Stimulated activated CD4-positive, alpha-beta T cell treated with anti-CD3 and anti-CD28 coated beads, Interleukin-2, amount 100 ng/mL, for 48 hours (primary cell): ENCODE results near the gene CPLX1.

Experiments
- DNase-seq, 2 donors: peaks; one replicate each; pipeline ENCODE4 v3.0.0-alpha.2; 2020

Gene CPLX1

GRCh38 chr4:825971-826330 is at the start of gene CPLX1:
Gene CPLX1 (minus strand): TSS chr4:826129. CDS start chr4:824522, 1,607 bp downstream.
- DNase-seq = no peak

DNA sequence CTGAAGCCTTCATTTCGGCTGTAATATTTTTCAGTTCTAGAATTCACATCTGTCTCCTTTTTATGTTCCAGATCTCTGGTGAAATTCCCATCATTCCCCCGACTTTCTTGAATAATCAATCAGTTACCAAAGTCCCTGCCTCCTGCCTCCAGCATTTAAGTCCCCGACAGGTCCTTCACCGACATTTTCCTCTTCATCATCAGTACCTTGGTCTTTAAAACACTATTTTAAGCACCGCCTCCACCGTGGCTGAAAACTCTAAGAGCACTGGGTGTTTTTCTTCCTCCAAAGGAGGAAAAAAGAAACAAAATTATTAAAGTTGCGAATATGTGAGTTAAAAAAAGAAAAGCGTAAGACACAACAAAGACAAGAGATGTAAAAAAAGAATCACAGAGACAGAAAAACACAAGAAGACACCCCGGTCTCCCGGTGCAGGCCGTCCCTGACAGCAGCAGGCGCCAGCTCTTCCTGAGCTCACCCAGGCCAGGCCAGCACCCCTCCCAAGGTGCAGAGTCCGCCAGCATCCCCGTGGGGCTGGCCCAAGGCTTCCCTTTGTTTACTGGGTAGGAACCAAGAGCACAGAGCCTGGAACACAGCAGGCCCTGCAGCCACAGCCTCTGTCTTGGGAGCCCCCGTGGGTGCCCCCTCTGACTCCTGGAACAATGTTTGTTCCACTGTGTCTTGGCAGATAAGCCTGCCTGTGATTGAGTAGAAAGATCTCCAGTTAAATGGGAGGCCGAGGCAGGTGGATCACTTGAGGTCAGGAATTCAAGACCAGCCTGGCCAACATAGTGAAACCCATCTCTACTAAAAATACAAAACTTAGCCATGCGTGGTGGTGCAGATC is 49.3 kb upstream of the CPLX1 start:
- DNase-seq = no peak

- DNase-seq = no peak
Observed at GRCh38 chr4:874056-874455, 48.1 kb upstream of the CPLX1 start.

DNA sequence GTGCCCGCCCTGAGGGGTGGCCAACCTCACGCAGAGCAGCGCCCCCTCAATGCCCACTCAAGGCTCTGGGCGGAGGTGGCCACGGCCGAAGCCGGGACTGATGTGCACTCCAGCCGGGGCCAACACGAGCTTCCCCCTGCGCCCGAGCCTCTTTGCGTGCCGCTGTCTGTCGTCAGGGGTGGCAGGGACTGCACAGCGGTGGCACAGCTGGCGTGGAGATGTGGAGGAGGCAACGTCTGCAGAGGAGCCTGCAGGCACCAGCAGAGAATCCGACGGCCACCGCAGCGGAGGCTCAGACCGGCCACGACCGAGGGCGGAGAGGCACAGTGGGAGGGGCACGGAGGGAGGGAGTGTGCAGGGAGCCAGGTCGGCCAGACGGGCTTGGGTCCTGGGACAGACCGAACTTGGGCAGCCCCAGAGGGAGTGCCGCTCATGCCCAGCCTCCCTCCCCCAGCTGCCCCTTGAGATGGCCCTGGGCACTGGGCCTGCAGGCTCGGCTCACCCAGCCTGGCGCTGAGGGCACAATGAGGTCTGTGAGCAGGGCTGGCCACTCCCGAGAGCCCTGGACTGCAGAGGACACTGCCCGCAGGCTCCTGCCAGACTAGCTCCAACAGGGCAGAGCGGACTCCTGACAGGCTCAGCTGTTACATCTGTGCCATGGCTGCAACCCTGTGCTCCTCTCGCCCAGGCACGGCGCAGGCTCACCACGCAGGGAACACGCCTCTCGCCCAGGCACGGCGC is 46.5 kb upstream of the CPLX1 start:
- no peak for DNase-seq

- no peak for DNase-seq
Observed at GRCh38 chr4:871484-871883, 45.6 kb upstream of the CPLX1 start.

GRCh38 chr4:870951-871350 is 45.0 kb upstream of the CPLX1 start:
- no peak for DNase-seq

DNA sequence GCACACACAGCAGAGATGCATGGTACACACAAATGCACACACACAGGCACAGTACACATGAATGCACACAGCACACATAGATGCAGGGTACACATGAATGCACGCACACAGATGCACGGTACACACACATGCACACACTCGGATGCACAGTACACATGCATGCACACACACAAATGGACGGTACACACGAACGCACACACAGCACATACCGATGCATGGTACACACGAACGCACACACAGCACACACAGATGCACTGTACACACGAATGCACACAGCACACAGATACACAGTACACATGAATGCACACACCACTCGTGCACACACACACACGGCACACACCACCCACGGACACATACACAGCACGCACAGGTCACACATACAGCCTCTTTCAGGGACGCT is 43.8 kb upstream of the CPLX1 start:
- DNase-seq = no peak

GRCh38 chr4:868421-868820 is 42.5 kb upstream of the CPLX1 start:
- no peak for DNase-seq

- no peak for DNase-seq
Observed at GRCh38 chr4:867526-868250, 41.8 kb upstream of the CPLX1 start.

- peak in 1 of 2 donors; percentile 16 for DNase-seq
Observed at GRCh38 chr4:866761-867390, 40.9 kb upstream of the CPLX1 start.

- DNase-seq = no peak
Observed at GRCh38 chr4:866068-866760, 40.3 kb upstream of the CPLX1 start.

- no peak for DNase-seq
Observed at GRCh38 chr4:865572-865971, 39.6 kb upstream of the CPLX1 start.

- DNase-seq = no peak
Observed at GRCh38 chr4:865121-865465, 39.2 kb upstream of the CPLX1 start.

GRCh38 chr4:864456-865120 is 38.7 kb upstream of the CPLX1 start:
- DNase-seq = no peak

GRCh38 chr4:860561-860960 is 34.6 kb upstream of the CPLX1 start:
- no peak for DNase-seq

- no peak for DNase-seq
Observed at GRCh38 chr4:859496-859895, 33.6 kb upstream of the CPLX1 start.

DNA sequence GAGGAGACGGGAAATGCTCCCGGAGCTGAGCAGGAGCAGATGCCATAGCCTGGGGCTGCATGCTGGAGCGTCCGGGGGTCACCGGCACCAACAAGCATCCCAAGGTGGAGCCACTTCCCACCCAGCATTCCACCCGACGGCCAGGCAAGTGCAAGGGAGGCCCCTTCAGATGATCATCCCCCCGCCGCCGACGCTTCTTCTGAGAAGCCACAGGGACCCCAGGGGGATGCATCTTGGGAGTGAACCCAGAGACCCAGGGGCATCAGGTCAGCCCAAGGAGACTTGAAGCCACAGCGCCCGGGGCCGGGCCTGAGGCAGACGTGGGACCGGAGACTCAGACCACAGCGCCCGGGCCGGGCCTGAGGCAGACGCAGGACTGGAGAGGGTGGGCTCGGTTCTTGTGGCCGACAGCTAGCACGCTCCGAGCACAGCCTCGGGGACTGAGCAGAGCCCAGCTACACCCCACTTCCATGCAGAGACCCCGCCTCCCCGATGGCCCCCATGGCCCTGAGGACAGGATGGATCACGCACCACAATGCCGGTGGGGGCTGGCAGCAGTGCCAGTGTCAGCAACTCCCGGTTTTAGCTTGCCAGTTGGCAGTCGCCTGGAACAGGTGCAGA is 33.0 kb upstream of the CPLX1 start:
- no peak for DNase-seq

DNA sequence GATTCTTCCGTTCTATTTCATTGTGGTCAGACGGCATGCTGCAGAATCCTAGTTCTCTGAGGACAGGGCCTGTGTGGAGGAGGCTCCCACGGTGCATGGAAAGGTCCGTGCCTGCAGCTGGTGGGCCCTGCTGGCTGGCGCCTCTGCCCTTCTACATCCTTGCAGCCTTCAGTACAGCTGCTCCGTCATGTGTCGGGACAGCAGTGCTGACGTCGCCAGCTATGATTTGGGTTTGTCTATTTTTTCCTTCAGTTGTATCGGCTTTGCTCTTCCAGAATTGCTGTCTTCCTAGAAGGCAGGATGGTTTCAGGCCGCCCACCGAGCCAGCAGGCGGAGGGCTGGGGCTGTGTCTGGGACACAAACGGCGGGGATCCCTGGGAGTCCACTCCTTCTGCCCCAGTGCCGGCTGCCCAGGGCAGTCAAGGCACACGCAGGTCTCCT is 32.1 kb upstream of the CPLX1 start:
- DNase-seq = no peak

- DNase-seq = no peak
Observed at GRCh38 chr4:857461-857860, 31.5 kb upstream of the CPLX1 start.

DNA sequence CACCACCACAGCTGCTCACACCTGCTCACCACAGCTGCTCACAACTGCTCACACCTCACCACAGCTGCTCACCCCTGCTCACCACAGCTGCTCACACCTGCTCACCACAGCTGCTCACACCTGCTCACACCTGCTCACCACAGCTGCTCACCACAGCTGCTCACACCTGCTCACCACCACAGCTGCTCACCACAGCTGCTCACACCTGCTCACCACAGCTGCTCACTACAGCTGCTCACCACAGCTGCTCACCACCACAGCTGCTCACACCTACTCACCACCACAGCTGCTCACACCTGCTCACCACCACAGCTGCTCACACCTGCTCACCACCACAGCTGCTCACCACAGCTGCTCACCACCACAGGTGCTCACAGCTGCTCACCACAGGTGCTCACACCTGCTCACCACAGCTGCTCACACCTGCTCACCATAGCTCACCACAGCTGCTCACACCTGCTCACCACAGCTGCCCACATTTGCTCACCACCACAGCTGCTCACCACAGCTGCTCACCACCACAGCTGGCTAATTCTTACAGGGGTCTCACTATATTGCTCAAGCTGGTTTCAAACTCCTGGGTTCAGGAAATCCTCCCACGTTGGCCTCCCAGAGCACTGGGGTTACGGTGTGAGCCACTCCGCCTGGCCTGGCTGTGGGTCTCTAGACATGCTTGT is 30.4 kb upstream of the CPLX1 start:
- DNase-seq = no peak

DNA sequence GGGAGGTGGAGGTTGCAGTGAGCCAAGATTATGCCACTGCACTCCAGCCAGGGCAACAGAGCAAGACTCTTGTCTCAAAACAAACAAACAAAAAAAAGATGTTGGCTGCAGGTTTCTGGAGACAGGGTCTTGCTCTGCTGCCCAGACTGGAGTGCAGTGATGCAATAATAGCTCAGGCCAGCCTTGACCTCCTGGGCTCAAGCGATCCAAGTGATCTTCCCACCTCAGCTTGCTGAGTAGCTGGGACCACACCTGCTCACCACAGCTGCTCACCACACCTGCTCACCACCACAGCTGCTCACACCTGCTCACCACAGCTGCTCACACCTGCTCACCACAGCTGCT is 29.9 kb upstream of the CPLX1 start:
- DNase-seq = no peak
